ENCODE results near the gene AMELX.

- no peak for TF ChIP-seq POLR2A (IDR thresholded peaks at IDR 0.05)
- TF ChIP-seq, protein P1, sequence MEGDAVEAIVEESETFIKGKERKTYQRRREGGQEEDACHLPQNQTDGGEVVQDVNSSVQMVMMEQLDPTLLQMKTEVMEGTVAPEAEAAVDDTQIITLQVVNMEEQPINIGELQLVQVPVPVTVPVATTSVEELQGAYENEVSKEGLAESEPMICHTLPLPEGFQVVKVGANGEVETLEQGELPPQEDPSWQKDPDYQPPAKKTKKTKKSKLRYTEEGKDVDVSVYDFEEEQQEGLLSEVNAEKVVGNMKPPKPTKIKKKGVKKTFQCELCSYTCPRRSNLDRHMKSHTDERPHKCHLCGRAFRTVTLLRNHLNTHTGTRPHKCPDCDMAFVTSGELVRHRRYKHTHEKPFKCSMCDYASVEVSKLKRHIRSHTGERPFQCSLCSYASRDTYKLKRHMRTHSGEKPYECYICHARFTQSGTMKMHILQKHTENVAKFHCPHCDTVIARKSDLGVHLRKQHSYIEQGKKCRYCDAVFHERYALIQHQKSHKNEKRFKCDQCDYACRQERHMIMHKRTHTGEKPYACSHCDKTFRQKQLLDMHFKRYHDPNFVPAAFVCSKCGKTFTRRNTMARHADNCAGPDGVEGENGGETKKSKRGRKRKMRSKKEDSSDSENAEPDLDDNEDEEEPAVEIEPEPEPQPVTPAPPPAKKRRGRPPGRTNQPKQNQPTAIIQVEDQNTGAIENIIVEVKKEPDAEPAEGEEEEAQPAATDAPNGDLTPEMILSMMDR (IDR thresholded peaks at IDR 0.05), result no peak
These were observed 38.6 kb upstream of the AMELX start for GRCh38 chrX:11254417-11255109.
